Left forelimb (tissue), 1 donor: ENCODE results near the gene XIRP2.
A peak's percentile ranks its signal among the peaks of the same experiment; 100 is the strongest.

Experiments used
- DNase-seq: peaks from one replicate; pipeline ENCODE4 v3.0.0-alpha.2; 2018; ENCODE audit warnings: low spot score

The XIRP2 gene

DNA sequence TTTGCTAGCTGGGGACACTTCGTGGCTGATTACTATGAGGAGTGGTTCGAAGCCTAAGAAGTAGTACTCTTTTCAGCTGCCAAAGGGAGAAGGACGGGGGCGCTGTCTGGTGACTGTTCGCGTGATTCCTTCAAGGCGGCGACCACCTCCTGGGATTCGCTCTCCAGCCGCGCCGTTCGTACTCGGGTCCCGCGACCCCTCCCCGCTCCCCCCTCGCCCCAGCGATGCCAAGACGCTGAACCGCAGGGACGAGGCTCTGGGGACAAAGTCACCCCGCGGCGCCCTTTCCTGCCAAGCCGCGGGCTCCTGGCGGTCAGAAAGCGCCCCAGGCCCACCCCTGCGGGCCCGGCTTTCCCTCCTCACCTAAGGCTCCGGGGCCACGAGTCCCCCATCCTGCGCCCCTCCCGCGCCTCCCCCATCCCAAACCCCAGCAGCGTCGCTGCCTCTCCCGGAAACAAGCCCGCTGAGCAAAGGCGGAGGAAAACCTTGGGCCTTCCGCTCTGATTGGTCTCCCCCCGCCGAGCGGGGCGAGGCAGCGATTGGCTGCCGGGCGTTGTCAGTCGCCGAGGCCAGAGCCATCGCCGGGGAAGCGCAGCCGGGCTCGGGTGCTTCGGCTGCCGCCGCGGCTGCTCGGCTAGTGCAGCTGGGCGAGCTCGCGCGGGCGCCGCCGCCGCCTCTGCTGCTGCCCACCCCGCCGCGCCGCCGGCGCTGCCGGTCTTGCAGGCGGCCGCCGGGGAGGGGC is 404.3 kb downstream of the XIRP2 start, which contains the start of gene B3GALT1:
Gene B3GALT1 (plus strand): TSS at position 572 of the 742 bp plus-strand sequence.
- peak; percentile 94 for DNase-seq

DNA sequence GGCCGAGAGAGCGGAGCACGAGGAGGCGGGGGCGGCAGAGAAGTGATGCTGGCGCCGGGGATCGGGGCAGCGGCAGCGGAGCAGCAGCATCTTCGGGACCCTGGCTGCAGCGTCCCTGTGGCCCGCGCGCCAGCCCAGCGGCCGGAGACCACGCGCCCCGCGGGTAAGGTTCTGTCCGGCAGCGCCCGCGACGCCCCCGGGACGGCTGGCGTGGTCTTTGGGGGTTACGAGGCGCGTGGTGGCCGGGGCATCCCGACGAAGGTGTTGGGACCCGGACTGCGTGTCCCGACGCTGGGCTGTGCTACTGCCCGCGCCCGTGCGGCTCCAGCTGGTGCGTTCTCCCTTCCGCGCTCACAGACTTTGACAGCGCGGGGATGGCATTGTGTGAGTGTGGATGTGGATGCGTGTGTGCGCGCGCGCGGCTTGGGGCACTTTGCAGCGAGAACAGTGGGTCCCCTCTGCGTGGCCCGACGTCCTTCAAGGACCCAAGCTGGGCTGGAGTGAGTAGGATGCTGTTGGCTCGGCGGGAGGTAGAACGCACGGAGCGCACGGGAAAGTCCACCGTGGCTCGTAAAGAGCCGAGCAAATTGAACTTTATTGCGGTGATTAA is 405.0 kb downstream of the XIRP2 start:
- no peak for DNase-seq

DNA sequence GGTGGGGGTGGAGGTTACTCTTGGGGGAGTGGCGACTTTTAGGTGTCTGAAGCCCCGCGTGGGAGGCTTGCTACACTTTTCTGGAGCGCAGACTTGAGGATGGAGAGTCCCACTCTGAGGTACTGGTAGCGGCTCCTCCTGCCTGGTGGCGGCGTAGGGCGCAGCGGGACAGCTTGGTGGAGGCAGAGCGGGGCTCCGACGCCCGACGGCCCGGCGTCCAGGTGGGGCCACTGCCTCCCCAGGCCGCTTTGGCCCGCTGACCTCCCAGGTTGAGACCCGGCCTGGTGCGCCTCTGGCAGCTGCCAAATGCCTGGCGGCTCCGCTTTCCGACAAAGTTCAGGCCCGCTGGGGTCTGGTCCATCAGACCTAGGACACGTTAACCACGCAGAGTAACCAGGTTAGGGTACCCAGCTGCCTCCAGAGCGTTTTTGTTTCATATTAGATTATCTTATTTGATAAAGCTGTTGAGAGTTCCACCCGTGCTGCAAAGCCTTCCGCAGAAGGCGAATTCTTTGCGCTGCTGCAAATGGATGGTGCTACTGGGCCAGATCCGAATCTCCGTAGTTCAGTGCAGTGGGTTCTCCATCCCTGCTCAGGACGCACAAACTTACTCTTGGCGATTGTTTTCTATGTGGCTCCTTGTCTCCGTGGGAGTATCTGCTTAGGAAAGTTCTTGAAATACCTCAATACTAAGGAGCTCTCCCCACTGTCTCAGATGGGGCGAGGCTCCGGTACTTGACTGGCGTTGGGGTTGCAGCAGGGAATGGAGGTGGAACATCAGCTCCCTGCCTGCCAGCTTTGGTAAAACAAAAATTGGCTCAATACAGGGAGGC is 405.9 kb downstream of the XIRP2 start:
- peak; percentile 64 for DNase-seq

DNA sequence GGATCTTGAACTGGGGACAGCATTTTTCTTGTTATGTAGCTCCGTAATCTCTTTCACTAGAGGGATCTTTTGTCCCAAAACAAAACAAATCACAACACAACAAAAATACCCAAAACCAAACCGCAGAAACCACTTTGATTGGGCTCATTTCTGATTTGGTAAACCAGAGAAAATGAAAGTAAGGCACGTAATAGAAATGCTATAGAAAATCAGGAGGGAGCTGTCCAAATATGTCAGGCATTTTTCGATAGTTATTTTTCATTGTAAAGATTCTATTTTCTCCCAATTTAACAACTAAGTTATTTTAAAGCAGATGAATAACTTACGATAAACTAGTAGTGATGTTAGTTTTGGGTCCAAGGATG is 406.5 kb downstream of the XIRP2 start:
- no peak for DNase-seq

DNA sequence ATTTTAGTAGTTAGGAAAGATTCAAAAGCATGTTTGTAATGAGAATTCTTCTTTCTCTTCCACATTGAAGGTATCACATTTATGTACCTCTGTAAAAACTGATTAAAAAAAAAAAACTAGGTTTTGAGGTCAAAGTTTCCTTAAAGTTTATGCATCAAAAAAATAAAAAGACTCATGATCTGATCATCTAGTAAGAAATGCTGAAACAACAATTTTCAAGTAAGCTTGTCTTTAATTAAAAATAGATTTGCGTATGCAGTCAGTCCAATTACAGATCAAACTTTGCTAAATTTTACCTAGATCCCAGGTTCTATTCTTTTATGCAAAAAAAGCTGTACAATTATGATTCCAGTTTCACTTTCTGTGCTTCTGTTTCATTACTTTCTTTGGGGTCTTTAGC is 409.0 kb downstream of the XIRP2 start:
- no peak for DNase-seq

DNA sequence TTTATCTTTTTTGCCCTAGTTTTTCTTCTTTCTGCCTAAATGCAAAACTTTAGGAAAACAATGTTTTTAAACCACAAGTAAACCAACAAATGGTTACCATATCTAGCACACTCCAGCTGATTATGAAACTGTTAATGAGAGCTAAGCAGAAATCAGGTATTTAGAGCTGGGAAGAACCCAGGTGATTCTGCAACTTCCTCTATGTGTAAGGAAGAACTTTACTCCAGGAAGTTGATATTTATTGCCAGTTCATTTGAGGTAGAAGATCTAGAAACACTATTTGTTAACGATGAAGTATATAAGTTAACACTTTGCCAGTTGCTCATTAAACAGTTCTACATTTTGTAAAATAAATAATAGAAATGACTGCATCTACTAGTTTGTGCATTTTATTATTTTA is 409.7 kb downstream of the XIRP2 start:
- DNase-seq: no peak
